Activated CD4-positive, alpha-beta T cell treated with anti-CD3 and anti-CD28 coated beads, Interleukin-10, Interleukin-2, amounts not matched to agents 100 ng/mL and 50 ng/mL, durations not matched to agents 16 hours and 8 hours (primary cell): ENCODE results near the gene DBH.

ENCODE experiments used
- DNase-seq: peaks from one replicate; pipeline ENCODE4 v3.0.0-alpha.2; 2020

The DBH gene

GRCh38 chr9:133647148-133647547 lies 11.0 kb downstream of the DBH start:
- DNase-seq, result no peak

GRCh38 chr9:133647765-133648469 lies 11.8 kb downstream of the DBH start:
- no peak for DNase-seq

- DNase-seq, result no peak
Measured at GRCh38 chr9:133649194-133649593, 13.0 kb downstream of the DBH start.

- no peak for DNase-seq
Measured at GRCh38 chr9:133650026-133650425, 13.9 kb downstream of the DBH start.

- no peak for DNase-seq
Measured at GRCh38 chr9:133653638-133654037, 17.5 kb downstream of the DBH start.

GRCh38 chr9:133654736-133655657 lies 18.8 kb downstream of the DBH start:
- DNase-seq, result no peak

GRCh38 chr9:133655701-133656100 lies 19.5 kb downstream of the DBH start:
- no peak for DNase-seq

- no peak for DNase-seq
Measured at GRCh38 chr9:133656211-133657119, 20.3 kb downstream of the DBH start.

- DNase-seq, result no peak
Measured at GRCh38 chr9:133657120-133657661, 21.0 kb downstream of the DBH start.

- DNase-seq, result no peak
Measured at GRCh38 chr9:133658442-133659431, 22.6 kb downstream of the DBH start.

GRCh38 chr9:133659516-133659915 lies 23.4 kb downstream of the DBH start:
- no peak for DNase-seq

GRCh38 chr9:133661846-133662540 lies 25.8 kb downstream of the DBH start:
- DNase-seq, result no peak

- no peak for DNase-seq
Measured at GRCh38 chr9:133664173-133665050, 28.2 kb downstream of the DBH start.

GRCh38 chr9:133665096-133665495 lies 28.9 kb downstream of the DBH start:
- DNase-seq, result no peak

- DNase-seq, result no peak
Measured at GRCh38 chr9:133665535-133665934, 29.4 kb downstream of the DBH start.

GRCh38 chr9:133666387-133666786 lies 30.2 kb downstream of the DBH start:
- no peak for DNase-seq

- DNase-seq, result no peak
Measured at GRCh38 chr9:133666845-133667244, 30.7 kb downstream of the DBH start.

- no peak for DNase-seq
Measured at GRCh38 chr9:133667759-133668450, 31.7 kb downstream of the DBH start.

GRCh38 chr9:133669182-133669801 lies 33.1 kb downstream of the DBH start:
- no peak for DNase-seq
